NCI-H128 (cell line): ENCODE results near the gene DPM3.
"Not testable (repeated sequence)": the region's sequence is repeated elsewhere in the genome, so short reads cannot be mapped to it uniquely, and the experiment has no call there.

Source experiments
- DNase-seq: peaks from one replicate; lab custom pipeline; 2025; ENCODE audit not compliant: unreplicated experiment; lab: John Stamatoyannopoulos, UW

The DPM3 gene

GRCh38 chr1:155160128-155160527 is 19.8 kb upstream of the DPM3 start:
- no peak for DNase-seq

- DNase-seq: no peak
Measured at GRCh38 chr1:155158991-155159390, 18.7 kb upstream of the DPM3 start.

DNA sequence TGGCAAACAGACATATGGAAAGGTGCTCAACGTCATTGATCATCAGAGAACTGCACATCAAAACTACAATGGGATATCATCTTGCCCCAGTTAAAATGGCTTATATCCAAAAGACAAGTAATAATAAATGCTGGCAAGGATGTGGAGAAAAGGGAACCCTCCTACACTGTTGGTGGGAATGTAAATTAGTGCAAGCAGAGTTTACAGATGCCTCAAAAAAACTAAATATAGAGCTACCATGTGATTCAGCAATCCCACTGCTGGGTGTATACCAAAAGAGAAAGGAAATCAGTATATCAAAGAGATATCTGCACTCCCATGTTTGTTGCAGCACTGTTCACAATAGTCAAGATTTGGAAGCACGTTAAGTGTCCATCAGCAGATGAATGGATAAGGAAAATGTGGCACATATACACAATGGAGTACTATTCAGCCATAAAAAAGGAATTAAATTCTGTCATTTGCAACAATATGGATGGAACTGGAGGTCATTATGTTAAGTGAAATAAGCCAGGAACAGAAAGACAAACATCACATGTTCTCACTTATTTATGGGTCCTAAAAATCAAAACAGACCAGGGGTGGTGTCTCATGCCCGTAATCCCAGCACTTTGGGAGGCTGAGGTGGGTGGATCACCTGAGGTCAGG is 15.8 kb upstream of the DPM3 start:
- not testable (repeated sequence) for DNase-seq

- no peak for DNase-seq
Measured at GRCh38 chr1:155145491-155145890, 5.2 kb upstream of the DPM3 start.

DNA sequence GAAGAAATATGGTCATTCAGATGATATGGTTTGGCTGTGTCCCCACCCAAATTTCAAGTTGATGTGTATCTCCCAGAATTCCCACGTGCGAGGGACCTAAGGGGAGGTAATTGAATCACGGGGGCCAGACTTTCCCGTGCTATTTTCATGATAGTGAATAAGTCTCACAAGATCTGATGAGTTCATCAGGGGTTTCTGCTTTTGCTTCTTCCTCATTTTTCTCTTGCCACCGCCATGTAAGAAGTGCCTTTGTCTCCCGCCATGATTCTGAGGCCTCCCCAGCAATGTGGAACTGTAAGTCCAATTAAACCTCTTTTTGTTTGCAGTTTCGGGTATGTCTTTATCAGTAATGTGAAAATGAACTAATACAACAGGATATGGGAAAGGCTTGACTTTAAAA is 1.4 kb upstream of the DPM3 start:
- no peak for DNase-seq

GRCh38 chr1:155140630-155140953 is 261 bp upstream of the DPM3 start:
- DNase-seq: no peak

DNA sequence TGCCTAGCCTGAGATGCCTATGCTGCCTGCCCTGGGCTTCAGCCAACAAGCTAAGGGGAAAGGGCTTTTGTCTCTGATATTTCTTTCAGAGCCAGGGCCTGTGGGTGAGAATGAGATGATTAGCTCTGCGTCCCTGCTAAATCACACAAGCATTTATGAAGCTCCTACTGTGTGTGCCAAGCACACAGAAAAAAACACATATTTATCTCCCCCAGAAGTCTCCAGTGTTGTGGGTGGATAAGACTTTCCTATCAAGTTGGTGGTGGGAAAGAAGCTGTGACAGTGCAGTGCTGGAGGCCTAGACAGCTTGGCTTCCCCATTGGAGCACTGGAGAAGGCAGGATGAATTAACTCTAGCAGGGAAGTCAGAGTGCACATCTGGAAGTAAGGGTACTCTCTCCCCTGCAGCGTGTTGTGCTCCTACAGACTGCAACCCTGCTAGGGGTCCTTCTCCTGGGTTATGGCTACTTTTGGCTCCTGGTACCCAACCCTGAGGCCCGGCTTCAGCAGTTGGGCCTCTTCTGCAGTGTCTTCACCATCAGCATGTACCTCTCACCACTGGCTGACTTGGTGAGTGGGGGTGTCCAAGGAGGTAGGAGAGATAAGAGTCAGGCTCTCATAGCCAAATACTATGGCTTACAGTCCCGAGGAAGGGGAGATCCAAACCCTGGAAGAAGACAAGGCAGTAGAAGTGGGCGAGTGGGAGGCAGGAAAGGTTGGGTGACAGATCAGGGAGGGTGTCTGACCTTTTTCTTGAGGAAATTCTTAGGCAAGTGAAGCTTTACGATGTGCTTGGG is 3.0 kb downstream of the DPM3 start:
- DNase-seq: no peak

DNA sequence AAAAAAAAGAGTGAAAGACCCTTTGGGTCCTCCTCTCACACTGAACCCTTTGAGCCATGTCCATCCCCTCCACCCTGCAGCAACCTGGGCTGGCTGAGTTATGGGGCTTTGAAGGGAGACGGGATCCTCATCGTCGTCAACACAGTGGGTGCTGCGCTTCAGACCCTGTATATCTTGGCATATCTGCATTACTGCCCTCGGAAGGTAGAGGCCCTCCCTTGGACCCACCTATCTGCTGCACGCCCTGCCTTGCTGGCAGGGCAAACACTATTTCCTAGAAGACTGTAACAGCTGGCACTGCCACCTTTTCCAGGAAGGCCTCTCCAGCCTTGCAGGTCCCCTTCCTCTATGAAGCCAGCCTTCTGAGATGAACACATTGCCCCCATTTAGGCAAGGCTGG is 3.6 kb downstream of the DPM3 start:
- DNase-seq: no peak

GRCh38 chr1:155135415-155136028 is 4.8 kb downstream of the DPM3 start, which contains the start of gene SLC50A1:
SLC50A1 (plus strand) TSS chr1:155135852; CDS start chr1:155135912, 60 bp downstream.
- peak; percentile 93 for DNase-seq

DNA sequence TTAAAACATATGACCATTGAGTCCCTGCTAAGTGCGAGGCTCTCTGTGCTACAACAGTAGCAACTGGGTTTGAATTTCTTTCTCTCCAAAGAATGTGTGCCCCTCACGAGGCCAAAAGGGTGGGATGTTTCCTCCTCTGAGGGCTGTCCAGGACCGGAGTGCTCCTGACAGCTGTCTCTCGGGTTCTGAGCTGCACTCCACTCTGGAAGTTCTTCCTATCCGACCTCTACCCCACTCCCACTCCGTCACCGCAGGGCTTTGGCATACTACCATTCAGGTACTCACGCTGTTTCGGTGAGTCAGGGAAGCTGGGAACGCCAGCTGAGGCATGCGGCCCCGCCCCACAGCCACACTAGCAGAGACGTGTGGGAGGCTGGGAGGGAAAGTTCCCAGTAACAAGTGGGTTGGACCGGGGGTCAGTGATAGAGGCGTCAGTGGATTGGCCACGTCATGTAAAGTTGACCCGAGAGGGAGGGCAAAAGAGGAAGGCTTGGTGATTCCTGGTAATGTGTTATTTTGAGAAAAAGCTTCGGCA is 5.4 kb downstream of the DPM3 start:
- peak; percentile 35 for DNase-seq

GRCh38 chr1:155134322-155134721 is 6.0 kb downstream of the DPM3 start:
- DNase-seq: no peak

- no peak for DNase-seq
Measured at GRCh38 chr1:155133799-155134281, 6.5 kb downstream of the DPM3 start.

DNA sequence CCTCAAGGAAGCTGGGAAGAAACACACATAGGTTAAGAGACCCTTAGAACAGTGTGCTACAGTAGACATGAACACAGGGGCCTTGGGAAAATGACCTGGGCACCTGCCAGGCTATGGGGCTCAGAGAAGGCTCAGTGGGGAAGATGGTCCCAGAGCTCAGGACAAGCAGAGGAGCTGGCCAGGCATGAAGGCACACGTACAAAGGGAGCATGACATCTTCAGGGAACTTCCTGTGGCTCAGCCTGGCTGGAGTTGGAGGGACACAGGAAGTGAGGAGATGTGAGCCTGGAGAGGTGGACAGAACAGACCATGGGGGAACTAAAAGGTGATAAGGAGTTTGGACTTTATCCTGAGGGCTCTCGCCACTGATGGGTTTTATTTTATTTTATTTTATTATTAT is 8.5 kb downstream of the DPM3 start:
- DNase-seq: no peak

DNA sequence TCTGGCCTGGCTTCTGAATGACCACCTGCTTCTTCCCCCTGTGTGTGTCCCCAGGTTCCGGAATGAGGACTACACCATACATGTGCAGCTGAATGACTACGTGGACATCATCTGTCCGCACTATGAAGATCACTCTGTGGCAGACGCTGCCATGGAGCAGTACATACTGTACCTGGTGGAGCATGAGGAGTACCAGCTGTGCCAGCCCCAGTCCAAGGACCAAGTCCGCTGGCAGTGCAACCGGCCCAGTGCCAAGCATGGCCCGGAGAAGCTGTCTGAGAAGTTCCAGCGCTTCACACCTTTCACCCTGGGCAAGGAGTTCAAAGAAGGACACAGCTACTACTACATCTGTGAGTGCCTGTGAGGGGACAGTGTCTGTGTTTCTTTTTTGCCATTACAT is 9.0 kb downstream of the DPM3 start:
- no peak for DNase-seq

DNA sequence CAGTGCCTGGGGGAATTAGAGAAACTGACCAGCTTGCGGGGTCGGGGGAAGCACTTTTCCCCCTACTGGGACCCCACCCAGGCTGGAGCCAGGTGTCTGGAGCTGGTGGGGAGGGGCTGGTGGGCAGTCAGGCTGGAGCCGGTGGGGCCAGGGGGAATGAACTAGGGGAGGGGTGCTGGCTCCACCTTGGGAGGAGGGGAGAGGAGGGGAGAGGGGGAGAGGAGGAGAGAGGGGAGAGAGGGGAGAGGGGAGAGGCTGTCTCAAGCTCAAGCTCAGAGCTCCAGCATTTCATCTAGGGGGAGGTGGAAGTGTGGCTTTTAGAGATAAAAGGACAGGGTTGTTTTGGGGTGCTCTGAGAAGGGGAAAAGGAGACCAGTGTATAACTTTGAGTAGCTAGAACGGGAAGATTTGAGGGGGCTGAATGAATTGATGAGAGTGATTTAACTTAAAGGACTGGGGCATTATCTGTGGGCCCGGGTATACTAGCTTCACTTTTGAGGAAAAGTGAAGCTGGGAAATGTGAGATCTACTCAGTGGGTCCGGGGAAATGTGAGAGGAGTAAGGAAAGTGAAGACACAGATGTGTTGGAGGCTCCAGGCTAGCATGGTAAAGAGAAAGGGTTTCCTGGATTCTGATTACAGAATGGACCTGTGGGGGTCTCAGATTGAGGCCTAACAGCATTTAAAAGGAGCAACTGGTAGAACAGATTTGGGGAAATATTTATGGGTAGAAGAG is 9.9 kb downstream of the DPM3 start:
- no peak for DNase-seq

DNA sequence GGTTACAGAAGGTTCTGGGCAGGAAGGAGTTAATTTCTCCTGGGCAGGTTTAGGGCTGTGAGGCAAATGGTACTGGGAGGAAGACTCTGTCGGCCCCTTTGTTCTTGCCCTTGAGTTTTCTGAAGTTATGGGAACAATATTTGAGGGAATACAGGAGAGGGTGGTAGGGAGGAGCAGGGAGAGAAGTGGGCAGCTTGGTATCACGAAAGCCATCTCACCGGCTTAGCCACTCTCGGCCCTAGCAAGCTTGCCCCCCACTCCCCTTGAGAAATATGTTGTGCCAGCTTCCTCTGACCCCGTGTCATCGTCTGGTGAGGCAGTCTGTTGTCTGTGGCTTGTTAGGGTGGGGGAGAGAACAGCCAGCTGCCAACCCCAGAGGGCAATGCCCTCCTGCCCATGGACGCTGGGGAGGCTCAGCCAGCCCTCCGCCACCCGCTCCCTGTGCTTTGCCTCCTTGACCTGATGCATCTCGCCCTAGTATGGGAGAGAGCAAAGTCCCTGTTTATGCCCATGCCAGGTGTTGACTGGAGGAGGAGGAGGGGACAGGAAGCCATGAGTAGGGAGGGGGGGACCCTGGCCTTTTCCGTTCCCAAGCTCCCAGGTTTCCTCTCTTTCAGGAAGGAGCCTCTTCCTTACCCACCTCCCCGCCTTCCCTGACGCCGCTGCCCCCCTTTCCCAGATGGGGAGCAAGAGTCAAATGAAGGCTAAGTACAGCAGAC is 11.4 kb downstream of the DPM3 start:
- no peak for DNase-seq

- no peak for DNase-seq
Measured at GRCh38 chr1:155127967-155128754, 12.2 kb downstream of the DPM3 start.

- DNase-seq: peak; percentile 36
Measured at GRCh38 chr1:155127105-155127966, 13.0 kb downstream of the DPM3 start, which contains the start of gene EFNA1. EFNA1 (plus strand) TSS chr1:155127876; CDS start chr1:155127978, 102 bp downstream.
